Amniotic epithelial cell (primary cell): ENCODE results near the gene BCLAF1.

Experiments used
- DNase-seq: peaks from one replicate; pipeline ENCODE4 v3.0.0-alpha.2; 2010; ENCODE audit warnings: low read depth

The BCLAF1 gene, protein sequence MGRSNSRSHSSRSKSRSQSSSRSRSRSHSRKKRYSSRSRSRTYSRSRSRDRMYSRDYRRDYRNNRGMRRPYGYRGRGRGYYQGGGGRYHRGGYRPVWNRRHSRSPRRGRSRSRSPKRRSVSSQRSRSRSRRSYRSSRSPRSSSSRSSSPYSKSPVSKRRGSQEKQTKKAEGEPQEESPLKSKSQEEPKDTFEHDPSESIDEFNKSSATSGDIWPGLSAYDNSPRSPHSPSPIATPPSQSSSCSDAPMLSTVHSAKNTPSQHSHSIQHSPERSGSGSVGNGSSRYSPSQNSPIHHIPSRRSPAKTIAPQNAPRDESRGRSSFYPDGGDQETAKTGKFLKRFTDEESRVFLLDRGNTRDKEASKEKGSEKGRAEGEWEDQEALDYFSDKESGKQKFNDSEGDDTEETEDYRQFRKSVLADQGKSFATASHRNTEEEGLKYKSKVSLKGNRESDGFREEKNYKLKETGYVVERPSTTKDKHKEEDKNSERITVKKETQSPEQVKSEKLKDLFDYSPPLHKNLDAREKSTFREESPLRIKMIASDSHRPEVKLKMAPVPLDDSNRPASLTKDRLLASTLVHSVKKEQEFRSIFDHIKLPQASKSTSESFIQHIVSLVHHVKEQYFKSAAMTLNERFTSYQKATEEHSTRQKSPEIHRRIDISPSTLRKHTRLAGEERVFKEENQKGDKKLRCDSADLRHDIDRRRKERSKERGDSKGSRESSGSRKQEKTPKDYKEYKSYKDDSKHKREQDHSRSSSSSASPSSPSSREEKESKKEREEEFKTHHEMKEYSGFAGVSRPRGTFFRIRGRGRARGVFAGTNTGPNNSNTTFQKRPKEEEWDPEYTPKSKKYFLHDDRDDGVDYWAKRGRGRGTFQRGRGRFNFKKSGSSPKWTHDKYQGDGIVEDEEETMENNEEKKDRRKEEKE

GRCh38 chr6:136289579-136290409 lies at the start of gene BCLAF1:
Gene BCLAF1 (minus strand): TSS chr6:136289846. CDS start chr6:136279866, 9,980 bp downstream.
- peak; percentile 98 for DNase-seq

GRCh38 chr6:136338486-136338885 lies 48.8 kb upstream of the BCLAF1 start:
- no peak for DNase-seq

GRCh38 chr6:136337606-136338005 lies 48.0 kb upstream of the BCLAF1 start:
- no peak for DNase-seq

DNA sequence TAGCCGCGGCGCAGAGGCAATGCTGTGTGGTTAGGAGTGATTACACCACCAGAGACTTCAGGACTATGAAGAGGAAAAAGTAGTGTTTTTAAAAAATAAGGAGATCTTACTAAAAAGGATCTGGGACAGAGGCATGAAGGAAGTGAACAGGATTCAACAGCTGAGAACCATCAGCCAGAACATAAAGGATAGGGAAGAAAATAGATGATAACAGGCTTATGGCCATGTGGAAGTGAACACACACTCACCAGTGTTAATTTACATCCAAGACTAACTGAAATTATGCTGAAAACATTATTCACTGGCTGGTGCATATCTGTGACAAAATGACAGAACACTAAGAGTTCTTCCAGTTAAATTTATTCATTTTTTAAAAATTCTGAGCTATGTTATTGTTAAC lies 47.5 kb upstream of the BCLAF1 start:
- DNase-seq: no peak

DNA sequence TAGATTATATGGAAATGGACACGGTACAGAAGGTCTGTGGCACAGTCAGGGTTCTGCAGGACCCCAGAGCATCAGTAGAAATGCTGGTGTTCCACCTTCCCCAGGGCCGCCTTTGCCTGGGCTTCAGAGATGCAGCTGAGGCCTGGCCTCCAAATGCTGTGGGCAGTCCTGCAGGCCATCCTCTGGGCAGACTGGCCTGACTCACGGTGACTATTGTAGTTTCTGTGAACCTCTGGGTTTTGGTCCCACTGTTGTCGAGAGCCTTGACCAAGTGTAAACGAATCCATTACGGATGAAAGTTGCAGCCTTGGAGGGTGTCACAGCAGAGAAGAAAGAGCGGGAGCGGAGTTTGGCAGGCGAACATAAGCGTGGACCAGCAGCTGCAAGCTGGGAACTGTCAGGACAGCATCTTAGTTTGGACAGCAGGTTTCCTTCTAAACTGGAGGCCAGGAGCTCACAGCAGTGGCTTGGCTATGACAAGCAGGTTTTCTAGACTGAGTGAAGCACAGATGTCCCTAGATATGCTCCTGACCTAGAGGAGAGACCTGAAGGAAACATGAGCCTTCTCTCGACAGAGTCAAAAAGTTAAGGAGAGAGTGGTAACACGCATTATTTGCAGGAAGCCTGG lies 46.2 kb upstream of the BCLAF1 start:
- DNase-seq: no peak

- no peak for DNase-seq
Observed at GRCh38 chr6:136334853-136335252, 45.2 kb upstream of the BCLAF1 start.

- no peak for DNase-seq
Observed at GRCh38 chr6:136334465-136334846, 44.8 kb upstream of the BCLAF1 start.

DNA sequence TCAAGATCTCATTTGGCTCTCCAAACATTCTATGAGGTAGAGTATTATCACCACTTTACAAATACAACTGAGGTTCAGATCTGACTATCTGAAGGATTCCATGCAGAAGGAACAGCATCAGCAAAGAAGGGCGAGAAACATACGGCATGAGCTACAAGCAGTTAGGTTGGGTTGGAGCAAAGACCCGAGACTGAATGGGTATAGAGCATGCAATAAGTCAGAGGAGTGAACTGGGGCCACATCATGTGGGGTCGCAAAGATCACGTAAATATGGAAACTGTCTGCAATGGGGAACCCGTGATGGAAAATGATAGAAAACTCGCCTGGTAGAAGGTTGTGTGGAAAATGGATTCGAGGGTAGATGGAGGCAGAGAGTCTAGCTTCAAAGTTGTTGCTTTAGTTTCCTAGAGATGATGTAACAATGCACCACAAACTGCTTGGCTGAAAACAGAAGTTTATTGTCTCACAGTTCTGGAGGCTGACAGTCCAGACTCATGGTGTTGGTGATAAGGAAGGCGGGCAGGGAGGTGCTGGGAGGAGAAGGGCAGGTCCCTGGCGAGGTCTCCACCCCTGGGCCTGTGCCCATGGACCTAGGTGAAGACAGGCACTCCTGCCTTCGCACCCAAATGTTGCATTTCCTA lies 44.3 kb upstream of the BCLAF1 start:
- no peak for DNase-seq

GRCh38 chr6:136331461-136331860 lies 41.8 kb upstream of the BCLAF1 start:
- no peak for DNase-seq

DNA sequence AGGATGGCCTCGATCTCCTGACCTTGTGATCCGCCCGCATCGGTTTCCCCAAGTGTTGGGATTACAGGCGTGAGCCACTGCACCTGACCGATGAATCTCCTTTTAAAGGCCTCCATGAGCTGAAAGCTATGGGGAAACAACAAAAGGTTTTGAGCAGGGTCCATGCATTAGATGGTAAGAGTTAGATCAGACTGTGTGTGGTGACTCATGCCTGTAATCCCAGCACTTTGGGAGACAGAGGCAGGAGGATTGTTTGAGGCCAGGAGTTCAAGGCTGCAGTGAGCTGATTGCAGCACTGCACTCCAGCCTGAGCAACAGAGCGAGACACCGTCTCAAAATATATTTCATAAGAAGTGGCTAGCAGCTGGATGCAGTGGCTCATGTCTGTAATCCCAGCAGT lies 41.0 kb upstream of the BCLAF1 start:
- no peak for DNase-seq

GRCh38 chr6:136326038-136326553 lies 36.5 kb upstream of the BCLAF1 start:
- DNase-seq: peak; percentile 54

- no peak for DNase-seq
Observed at GRCh38 chr6:136324686-136325380, 35.2 kb upstream of the BCLAF1 start.

DNA sequence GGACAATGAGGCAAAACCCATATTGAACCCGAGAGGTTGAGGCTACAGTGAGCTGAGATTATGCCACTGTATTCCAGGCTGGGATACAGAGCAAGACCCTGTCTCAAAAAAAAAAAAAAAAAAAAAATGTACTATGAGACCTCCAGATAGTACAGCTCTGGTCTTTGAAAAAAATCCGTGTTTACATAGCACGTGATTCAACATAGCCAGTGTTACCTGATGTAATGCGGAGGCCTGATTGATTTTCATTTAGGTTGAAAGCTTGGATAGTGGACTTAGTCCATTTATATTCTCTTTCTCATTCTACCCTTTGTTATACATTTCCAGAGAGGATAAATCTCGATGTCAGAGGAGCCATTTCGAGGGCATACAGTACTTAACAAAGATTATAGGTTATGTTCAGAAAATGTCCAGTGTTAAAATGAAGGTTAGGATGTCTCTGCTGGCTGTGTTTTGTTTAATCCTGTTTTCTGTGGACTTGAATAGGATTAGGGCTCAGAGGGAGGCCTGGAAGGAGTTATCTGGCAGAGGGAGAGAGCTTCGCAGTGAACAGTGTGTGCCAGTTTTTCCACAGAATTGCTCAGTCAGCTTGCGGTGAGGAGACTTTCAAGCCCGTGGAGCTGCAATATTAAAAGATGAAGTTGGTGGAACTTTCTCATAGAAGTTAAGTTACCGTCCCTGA lies 33.9 kb upstream of the BCLAF1 start:
- DNase-seq: peak; percentile 77

DNA sequence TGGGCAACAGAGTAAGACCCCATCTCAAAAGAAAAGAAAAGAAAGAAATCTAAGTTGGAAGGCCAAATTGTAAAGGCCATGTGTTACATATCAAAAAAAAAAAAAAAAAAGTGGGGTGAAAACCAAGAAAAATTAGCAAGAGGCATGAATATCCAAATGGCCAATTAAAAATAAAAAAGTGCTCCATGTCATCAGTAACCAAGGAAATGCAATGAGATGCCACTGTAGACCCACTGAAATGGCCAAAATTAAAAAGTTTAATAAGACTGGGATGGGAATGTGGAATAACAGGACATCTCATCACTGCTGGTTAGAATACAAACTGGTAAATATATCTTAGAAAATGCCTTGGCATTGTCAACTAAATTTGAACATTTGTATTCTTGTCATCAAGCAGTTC lies 30.1 kb upstream of the BCLAF1 start:
- DNase-seq: no peak

- no peak for DNase-seq
Observed at GRCh38 chr6:136318676-136319075, 29.0 kb upstream of the BCLAF1 start.

DNA sequence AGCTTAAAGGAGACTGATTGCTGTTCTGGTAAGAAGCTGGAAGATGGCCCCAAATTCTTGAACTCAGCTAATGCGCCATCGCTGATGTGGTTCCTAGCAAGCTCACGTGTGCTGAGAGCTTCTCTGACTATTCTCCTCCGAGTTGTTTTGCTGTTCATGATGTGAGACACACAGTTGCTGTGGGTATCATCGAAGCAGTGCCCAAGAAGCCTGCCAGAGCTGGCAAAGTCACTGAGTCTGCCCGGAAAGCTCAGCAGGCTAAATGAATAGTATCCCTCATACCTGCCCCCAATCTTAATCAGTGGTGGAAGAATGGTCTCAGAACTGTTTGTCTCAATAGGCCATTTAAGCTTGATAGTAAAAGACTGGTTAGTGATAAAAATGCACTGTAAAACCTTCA lies 28.3 kb upstream of the BCLAF1 start:
- DNase-seq: no peak

DNA sequence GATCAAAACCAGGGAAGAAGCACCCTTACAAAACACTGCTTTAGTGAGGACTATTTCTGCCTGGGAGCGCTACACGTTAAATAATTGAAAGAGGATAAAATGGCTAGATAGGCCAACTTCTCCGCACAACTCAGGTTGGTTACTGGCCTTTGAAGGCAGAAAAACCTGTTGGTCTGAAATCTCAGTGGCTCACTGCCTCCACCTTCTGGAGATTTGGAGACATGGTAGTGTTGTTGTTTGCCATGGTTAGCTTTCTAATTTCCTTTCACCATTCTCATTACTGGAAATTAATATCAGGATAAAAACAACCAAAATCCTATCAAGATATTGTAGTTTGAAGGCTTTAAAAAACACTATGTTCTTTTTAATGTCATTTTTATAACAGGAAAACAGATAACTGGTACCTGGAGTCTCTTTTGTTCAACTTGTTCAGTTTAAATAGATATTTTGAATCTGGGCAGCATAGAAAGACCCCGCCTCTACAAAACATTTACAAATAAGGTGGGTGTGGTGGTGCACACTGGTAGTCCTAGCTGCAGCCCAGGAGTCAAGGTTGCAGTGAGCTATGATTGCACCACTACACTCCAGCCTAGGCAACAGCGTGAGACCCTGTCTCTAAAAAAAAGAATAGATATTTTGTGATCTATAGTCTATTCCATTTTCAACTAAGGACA lies 27.5 kb upstream of the BCLAF1 start:
- DNase-seq: peak; percentile 73

DNA sequence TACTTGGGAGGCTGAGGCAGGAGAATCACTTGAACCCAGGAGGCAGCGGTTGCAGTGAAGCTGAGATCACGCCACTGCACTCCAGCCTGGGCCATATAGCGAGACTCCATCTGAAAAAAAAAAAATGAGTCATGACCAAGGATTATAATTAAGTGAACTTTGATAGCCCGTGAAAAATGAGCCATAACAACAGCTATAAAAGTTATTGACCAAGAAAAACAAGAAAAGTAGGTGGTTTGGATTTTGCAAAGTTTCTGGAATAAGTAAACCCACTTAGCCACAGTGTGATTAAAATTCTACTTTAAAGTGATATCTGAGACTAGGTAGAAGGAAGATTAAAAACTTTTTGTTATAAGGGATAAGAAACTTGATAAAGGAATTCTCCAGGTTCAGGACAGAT lies 25.9 kb upstream of the BCLAF1 start:
- DNase-seq: no peak

DNA sequence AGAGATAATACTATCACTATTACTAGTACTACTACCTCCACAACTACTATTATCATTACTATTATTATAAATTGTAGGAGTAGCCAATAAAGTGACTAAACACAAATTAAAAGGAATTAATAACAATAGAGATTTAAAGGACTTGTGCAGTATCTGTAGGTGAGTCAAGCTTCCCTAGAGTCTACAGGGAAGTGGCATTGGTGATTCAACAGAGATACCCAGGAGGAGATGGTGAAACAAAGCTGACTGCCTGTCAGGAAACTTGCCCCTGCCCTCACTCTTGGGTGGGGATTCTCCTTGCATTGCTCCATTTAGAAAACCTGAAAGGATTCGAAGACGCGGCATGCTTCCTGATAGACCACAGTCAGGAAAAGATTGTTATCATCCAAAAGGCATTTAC lies 23.3 kb upstream of the BCLAF1 start:
- peak; percentile 29 for DNase-seq
